Measurements from ENCODE around the gene ZNF407.
"Not testable (repeated sequence)": the region's sequence is repeated elsewhere in the genome, so short reads cannot be mapped to it uniquely, and the experiment has no call there.

Gene ZNF407

DNA sequence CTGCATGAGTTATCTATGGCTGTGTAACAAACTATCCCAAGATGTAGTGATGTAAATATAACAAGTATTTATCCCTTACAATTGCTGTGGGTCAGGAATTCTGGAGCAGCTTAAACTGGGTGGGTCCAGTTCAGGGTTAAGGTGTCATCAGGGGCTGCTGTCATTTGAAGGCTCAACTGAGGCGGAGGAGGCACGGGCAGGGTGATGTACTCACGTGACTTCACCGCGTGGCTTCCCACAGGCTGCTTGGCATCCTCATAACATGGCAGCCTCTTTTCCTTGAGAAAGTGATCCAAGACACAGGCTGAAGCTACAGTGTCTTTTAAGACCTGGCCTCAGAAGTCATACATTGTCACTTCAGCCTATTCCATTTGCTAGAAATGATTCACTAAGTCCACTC lies 485.5 kb downstream of the ZNF407 start:
- DNase-seq: no peak

DNA sequence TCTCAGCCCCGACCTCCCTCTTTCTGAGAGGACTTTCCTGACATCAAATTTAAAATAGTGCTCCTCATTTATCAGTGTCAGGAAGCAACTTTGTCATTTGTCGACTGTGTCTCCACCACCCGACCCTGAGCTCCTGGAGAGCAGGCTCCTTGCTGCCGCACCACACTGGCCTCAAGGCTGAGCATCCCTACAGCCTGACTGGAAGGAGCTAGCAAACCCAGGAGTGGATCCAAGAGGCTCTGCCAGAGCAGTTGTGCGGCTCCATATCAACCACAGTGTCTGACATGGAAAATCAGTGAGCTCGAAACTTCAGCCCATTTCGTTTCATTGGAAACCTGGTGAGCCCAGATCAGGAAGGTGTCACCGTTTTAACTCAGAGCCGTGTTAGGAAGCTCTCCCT lies 486.1 kb downstream of the ZNF407 start:
- no peak for DNase-seq

DNA sequence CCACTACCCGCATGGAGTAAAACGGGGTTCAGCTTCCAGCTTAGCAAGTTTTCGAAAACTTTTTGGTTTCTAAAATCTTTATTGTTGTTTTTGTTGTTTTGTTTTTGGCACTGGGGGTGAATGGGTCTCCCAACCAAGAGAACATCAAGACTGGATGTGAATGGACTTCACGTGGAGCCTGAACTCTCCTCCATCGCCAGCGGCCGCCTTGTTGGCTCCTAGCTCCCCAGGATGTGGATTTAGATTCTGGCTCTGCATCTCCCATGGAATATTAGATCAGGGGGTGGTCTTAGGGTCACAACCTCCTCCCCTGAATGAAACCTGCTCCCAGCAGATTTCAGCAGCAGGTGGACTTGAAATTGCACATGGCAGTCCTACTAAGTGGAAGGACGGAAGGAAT lies 488.0 kb downstream of the ZNF407 start:
- not testable (repeated sequence) for DNase-seq

DNA sequence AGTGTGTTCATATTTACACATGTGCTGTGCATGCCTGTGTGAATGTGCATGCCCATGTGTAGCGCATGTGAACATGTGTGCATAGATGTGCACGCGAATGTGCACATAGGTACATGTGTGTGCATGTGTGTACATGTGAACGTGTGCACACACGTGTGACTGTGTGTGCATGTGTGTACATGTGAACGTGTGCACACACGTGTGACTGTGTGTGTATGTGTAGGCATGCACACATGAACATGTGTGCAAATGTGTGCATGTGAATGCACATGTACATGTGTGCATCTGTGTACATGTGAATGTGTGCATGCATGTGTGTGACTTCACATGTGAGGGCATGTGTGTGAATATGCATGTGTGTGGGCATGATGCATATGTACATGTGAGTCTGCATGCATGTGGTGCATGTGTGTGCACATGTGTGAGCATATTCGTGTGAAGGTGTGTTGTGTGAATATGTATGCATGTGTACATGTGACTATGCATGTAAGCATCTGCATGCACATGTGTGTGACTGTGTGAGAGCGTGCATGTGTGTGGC lies 488.9 kb downstream of the ZNF407 start:
- DNase-seq: no peak

DNA sequence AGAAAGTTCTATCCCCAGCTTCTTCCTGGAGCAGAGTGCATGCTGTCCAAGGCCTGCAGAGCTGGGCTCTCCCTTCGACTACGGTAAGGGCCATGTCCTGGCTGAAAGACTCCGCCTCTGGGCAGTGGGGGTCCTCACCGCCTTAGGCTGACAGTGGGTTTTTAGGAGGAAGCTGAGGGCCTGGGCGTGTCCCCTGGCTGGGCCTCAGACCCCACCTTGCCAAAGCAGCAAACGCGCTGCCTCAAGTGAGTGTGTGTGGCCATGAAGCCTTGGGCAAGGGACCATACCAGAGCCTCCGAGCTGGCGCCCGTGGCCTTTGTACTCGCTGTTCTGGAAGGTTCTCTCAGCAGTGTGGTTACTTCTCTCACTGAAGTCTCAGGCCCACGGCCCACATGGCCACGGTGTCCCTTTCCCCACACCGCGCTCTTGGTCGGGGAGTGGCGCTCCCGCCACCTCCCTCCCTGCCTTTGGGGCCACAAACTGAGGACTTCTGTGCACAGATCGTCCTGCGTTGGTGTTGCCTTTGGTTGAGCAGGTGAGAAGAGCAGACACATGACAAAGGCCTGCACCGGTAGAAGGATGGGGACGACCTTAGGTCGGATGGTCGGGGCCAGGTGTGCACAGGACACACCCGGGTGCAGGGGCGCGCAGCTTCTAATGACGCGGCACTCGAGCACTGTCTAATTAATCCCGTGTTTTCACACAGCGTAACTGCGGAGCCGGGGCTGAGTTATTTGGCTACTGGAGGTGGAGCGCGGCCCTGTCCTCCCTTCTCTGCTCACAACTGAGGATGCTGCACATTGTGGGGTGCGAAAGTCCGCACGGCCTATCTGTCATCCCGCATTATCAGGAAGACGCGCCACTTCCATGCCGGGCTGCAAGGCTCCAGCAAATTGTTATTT lies 489.7 kb downstream of the ZNF407 start:
- no peak for DNase-seq

DNA sequence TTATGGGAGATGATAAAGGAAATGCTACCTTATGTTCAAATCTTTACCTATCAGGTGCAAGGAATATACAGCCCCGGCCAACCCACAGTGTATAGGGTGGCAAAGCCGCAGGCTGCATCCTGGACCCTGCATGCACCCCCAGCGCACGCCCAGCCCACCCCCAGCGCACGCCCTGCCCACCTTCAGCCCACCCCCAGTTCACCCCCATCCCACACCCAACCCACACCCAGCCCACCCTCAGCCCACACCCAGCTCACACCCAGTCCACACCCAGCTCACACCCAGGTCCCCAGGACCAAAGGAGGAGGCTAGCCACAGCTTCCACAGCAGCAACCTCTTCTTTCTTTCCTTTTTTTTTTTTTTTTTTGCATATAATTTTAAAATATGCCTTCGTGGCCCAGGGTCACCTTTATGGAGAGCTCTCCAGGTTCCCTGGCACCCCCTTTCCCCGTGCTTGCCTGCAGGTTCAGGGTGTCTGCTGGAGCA lies 490.4 kb downstream of the ZNF407 start:
- no peak for DNase-seq

DNA sequence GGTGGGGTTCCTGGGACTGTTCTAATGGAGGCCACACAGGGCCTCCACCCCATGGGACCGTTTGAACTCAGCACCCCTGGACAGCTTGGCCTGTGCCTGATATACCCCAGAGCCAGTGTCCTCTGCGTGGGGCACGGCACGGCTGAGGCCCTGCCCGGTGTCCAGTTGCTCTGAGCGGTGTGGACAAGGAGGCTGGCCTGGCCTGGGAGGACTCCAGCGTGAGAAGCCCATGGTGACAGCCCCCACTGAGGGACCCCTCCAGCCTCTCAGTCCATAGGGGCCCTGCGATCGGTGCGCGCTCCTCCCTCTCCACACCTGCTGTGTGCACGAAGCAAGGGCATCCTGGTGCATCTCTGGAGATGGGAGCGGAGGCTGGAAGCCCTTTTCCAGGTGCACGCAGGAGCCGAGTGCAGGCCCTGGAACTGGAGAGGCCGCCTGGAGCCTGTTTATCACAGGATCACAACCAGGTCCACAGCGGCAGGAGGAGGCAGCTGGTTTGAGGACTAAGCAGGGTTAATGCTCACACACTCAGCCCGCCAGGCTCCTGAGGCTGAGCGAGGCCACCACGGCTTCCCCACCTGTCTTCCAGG lies 491.0 kb downstream of the ZNF407 start:
- DNase-seq: no peak

DNA sequence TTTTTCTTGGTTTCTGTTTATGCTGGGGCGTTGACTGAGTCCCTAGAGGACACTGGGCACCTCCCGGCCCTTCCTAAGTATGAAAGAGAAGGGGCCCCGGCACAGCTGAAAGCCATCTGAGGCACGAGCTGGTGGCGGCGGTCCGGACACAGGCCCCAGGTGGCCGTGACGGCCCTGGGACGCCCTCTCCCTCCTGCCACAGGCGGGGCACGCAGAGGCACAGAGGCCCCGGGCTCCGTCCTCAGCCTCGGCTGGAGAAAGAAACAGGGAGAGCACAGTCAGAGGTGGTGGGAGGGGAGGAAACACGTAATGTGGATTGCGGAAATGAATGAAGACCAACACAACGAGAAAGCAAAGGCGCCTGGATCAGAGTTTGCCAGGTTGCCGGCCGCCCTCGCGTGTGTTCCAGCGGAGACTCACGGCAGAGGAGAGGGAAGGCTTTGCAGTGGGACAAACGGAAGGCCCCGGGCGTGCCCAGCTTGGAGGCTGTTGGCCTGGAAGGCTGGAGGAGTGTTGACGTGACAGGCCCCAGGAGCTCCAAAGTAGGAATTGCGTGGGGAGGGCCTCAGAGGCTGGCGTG lies 492.2 kb downstream of the ZNF407 start:
- DNase-seq: no peak

DNA sequence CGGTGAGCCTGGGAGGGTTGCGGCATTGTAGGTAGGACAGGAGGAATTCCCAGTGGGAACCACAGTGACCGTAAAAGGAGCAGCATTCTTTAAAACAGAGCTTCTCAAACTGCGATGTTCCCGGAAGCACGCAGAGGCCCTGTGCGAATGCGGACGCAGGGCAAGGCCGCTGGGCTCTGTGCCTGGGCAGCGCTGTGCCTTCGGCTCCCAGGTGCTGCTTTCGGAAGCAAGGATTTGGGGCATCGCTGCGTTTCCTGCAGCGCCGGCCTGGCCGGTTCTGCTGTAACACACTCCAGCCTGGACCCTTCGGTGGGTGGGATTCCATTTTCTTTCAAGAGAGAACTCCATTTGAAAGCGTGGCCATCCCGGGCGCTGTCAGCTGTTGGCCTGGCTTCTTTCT lies 492.7 kb downstream of the ZNF407 start:
- no peak for DNase-seq

DNA sequence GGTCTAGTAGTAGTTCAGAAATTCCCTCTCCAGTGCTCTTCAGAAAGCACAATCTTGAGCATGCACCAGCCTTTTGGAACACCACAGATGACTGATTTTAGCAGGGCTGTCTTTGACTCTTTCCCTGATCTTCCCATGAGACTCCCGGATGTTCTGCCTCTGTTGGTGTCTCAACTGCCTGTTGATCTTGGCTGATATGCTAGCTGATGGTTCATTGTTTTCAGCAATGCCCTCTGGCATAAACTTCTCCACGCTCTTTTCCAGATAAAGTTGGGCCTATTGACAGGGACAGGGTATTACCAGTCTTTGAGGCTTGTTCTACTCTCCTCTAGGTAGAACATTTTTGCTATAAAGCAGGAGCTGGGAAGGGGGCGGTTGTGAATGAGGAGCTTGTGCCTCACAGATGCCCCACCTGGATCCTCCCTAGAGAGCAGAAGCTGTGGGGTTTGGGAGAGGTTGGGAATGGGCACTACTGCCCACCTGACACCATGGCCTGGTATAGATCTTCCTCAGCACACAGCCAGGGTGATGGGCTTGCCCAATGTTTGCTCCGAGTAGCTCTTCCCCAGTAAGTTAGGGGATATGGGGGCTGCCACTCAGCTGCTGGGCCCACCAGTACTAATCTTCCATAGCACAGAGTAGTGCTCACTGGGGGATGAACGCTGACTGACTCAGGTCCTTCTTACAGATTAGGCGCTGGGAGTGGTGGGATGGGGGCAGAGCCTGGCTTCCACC lies 500.0 kb downstream of the ZNF407 start:
- no peak for DNase-seq

DNA sequence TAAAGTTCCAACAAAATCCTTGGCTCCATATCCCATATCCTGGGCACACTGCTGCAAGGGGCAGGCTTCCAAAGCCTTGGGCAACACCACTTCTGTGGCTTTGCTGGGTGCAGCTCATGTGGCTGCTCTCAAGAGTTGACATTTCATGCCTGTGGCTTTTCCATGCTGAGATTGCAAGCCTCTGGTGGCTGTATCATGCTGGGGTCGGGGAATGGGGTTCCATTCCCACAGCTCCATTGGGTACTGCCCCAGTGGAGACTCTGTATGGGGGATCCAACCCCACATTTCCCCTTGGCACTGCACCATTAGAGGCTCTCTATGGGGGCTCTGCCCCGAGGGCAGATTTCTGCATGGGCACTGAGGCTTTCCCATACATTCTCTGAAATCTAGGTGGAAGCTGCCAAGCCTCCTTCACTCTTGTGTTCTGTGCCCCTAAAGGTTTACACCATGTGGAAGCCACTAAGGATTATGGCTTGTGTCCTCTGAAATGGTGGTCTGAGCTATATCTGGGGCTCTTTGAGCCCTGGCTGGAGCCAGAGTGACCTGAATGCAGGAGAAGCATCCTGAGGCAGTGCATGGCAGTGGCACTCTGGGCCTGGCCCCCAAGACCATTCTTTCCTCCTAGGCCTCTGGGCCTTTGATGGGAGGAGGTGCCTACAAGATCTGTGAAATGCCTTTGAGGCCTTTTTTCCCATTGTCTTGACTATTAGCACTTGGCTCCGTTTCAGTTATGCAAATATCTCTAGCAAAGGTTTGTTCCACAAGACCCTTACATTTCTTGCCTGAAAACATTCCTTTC lies 503.4 kb downstream of the ZNF407 start:
- DNase-seq: no peak

DNA sequence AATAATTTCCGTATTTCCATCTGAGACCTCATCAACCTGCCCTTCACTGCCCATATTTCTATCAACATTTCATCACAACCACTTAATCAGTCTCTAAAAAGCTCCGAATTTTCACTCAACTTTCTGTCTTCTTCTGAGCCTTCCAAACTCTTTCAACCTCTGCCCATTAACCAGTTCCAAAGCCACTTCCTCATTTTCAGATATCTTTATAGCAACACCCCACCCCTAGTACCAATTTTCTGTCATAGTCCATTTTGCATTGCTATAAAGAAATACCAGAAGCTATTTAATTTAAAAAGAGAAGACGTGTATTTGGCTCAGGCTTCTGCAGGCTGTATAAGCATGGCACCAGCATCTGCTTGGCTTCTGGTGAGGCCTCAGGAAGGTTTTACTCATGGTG lies 504.2 kb downstream of the ZNF407 start:
- no peak for DNase-seq

DNA sequence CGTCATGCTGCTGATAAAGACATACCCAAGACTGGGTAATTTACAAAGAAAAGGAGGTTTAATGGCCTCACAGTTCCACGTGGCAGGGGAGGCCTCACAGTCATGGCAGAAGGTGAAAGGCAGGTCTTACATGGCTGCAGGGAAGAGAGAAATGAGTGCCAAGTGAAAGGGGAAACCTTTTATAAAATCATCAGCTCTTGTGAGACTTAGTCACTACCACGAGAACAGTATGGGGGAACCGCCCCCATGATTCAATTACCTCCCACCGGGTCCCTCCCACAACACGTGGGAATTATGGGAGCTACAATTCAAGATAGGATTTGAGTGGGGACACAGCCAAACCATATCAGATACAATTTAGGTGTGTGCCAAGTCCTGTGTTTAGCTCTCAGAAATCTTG lies 506.4 kb downstream of the ZNF407 start:
- DNase-seq: not testable (repeated sequence)

DNA sequence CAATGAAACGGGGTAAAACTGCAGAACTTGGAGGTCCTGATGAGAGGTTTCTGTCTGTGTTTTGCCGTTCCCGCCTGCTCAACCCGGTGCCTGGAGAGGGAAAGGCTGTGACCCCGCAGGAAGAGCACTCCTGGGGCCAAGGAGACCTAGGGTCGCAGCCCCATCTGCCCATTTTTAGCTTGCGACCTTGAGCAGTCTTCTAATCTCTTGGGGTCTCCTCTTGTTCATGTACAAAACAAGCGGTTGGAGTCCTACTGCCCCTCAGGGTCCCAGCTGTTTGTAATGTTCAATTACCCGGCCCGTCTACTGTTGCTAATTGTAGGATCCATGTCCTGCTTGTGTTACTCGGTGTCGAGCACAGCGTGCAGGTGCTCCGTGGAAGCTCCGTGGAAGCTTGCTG lies 506.8 kb downstream of the ZNF407 start:
- no peak for DNase-seq

DNA sequence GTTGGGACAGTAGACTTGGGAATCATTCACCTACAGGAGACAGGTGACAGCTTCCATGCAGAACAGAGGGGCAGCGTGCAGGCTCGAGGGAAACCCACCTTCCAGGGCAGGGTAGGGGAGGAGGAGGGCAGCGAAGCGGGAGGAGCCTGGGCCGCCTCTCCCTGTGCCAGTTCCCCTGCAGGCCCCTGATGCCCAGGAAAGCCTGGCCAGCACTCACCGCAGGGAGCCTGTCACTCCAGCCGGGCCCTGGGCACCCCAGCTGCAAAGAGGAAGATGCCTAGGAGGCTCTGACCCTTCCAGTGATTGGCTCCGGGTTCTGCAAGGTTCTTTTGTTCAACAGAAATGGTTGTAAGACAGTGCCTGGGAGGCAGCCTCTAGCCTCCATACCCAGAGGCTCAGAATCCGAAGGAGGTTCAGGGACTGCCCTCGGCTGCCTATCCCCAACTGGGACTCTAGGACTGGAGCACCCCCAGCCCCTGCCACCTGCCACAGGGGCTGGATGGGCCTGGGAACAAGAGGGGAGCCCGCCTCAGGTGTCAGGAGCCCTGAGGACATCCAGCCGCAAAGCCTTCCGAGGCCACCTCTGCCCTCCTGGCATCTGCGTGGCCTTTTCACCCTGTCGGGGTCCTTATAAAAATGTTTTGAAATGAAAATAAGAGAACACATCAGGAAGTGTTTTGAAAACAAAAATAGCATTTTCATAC lies 508.0 kb downstream of the ZNF407 start:
- DNase-seq: no peak

DNA sequence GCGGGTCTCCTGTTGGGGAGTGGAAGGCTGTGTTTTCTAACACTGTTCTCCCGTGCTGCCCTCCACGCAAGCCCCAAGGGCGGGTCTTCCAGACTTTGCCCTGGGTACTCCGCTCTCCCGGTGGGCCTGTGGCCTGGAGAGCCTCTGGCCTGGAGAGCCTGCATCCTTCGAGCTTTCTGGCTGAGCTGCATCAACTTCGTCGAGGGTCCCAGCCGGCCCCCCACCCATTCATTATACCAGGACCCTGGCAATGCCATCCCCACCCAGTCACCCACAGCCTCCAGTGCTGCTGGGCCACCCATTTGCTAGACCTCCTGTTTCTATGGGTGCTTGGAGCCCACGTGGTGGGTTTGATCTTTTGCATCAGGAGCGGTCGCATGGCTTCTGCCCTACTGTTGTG lies 509.1 kb downstream of the ZNF407 start:
- DNase-seq: no peak

DNA sequence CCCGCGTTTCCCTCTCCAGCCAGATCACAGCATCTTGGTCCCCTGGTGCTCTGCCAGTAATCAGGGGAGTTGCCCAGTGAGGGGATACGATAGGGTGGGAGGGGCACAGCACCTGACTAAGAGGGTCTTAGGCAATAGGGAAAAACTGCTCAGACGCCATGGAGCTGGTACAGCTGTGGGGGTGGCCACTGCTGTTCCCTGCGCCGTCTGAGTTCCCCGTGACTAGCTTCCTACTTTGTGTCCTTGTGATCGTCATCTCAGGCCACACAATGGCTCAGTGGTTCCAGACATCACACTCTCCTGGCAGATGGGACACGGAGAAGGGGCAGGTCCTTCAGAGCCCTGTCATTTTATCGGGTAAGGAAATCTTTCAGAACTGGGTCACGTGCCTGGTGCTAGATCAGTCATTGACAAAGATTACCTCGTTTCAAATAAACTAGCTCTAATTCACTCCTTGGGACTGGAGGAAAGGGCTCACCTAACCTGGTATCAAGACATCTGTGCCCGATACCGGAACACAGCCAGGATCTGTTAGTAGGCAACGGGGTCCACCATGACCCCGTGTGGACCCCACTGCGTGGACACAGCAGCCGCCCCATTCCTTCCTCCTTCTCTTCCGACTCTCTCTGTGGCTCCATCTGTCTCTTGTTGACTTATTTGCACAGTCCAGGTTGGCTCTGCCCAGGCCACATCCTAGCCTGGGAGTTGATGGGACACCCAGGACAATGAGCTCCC lies 509.7 kb downstream of the ZNF407 start:
- no peak for DNase-seq

DNA sequence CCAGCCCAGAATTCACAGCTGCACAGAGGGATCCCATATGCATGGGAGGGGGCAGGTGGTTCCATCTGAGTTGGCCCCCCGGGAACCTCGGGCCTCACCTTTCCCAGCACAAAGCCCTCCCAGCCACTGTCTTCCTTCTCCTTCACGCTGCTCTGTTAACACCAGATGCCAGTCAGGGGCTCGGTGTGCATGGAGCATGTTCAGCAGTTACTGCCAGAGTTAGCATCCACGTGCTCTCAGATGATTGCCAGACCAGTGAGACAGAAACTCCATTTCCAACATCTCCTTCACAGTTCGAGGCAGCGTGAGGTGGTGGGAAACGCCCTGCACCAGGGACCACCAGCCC lies 510.2 kb downstream of the ZNF407 start:
- DNase-seq: no peak

DNA sequence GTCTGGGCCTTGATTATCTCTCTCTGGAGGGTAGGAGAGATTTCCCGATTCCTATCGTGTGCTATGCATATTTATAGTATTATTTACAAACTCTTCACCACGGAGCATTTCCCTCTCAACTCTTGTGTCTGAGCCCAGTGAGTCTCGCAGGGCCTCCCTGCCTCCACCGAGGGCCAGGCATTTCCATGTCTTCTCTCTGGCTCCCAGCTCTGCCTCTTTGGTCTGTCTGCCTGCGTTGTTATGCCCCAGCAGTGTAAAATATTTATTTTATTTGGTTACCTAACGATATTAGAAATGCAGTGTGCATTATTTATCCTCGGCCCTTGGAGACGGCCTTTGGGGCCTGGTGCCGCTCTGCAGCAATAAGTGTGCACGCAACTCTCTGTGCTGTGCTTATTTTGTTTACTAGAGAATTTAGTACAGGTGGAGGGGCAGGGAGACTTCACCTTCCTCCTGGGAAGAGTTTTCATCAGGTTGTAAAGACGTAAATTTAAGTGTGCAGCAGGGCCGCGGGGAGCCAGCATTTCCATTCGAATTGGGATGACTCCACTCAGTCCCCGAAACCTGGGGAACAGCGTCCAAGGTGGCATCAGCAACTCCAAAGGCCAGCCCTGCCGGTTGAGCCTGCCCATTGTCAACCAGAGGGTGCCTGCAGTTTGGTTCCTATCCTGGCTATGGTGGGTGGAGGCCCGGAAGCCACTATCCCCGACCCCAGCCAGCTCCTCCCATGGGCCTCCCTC lies 511.1 kb downstream of the ZNF407 start:
- DNase-seq: no peak

DNA sequence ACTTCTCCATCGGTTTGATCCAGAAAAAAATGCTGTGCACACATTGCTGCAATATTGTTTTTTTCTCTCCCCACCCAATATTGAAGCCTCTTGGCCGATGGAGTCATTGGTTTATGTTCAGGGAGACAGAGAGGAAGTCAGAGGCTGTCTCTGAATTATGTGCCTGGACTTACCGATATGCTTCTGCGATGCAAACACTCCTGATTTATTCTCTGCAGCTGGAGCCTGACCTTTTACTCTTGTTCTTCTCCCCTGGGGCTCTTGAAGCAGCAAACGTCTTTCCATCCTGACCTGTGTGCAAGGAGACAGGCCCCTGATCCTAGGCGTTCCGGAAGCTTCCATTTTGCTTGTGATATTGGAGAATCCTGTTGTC lies 511.6 kb downstream of the ZNF407 start:
- no peak for DNase-seq
